ENCODE data around the gene ADAM19. TPM values are rescaled to one million over a fixed set of nuclear protein-coding genes. Genes with fewer than 3 reads are reported as not detected.

ADAM19 gene
- total and polyA plus RNA-seq, 2 experiments from 2014 or later, result 6.5 to 11.5 TPM

DNA sequence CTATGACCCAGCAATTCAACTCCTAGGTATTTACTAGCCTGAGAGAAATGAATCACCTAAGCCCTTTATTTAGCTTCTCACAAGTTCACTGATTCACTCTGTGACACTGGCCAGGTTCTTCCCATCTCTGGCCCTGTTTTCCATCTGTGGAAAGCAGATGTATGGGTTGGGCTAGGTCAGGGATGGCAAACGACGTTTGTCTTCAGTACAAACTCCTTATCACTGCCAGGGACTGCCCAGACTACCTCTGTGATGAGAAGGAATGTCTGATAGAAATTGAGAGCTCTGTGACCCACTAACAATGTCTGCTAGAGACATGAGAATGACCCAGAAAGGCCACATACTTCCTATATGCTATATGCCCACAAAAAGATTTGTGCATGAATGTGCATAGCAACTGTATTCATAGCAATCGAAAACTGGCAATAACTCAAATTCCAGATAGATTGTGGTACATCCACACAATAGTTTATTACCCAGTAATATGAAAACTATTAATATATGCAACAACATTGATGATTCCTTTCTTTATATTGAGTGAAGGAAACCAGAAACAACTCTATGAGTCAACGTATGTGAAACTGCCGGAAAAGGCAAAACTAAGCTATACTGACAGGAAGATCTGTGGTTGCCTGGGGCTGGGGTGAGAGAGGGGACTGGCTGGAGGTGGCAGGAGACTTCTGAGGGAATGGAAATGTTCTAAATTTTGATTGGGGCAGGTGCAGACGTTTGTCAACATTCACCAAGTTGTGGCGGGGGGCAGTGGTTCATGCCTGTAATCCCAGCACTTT is 32.0 kb upstream of the ADAM19 start:
- DNase-seq (ENCODE audit: low read depth in 1 of 2, low spot score in 1 of 2), result peak in 1 of 2 donors; percentile 34
- Histone ChIP-seq H3K36me3 (no peaks in the 10 kb centered on the region), H3K4me1 (ENCODE audit: low read depth) (peaks cover 14% of the 10 kb centered on the region), H3K27ac (no peak overlapping the region), H3K4me3 (no peak overlapping the region), H3K27me3 (no peaks in the 10 kb centered on the region), H3K9me3 (ENCODE audit: low read depth) (no peaks in the 10 kb centered on the region)
- TF ChIP-seq, protein P1, sequence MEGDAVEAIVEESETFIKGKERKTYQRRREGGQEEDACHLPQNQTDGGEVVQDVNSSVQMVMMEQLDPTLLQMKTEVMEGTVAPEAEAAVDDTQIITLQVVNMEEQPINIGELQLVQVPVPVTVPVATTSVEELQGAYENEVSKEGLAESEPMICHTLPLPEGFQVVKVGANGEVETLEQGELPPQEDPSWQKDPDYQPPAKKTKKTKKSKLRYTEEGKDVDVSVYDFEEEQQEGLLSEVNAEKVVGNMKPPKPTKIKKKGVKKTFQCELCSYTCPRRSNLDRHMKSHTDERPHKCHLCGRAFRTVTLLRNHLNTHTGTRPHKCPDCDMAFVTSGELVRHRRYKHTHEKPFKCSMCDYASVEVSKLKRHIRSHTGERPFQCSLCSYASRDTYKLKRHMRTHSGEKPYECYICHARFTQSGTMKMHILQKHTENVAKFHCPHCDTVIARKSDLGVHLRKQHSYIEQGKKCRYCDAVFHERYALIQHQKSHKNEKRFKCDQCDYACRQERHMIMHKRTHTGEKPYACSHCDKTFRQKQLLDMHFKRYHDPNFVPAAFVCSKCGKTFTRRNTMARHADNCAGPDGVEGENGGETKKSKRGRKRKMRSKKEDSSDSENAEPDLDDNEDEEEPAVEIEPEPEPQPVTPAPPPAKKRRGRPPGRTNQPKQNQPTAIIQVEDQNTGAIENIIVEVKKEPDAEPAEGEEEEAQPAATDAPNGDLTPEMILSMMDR (IDR thresholded peaks at IDR 0.05; ENCODE audit: low read depth, low read length), result no peak

DNA sequence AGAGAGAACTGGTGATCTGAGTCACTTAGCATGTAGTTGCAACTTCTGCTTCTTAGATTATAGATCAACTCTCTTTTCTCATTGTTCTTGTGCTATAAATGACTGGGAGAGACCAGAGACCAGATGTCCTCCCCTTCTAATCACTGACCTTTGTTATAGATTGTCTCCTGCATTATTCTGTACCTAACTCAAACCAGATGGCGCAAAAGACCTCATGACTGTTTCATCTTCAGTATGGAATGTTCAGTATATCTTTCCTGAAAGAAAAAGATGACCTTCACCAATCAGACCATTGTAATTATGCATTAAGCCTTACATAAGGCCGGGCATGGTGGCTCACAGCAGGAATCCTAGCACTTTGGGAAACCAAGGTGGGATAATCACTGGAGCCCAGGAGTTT is 30.5 kb upstream of the ADAM19 start:
- Histone ChIP-seq H3K27ac (no peak overlapping the region), H3K36me3 (no peaks in the 10 kb centered on the region)
- TF ChIP-seq, protein P1 (IDR thresholded peaks at IDR 0.05; ENCODE audit: low read depth, low read length), result no peak

DNA sequence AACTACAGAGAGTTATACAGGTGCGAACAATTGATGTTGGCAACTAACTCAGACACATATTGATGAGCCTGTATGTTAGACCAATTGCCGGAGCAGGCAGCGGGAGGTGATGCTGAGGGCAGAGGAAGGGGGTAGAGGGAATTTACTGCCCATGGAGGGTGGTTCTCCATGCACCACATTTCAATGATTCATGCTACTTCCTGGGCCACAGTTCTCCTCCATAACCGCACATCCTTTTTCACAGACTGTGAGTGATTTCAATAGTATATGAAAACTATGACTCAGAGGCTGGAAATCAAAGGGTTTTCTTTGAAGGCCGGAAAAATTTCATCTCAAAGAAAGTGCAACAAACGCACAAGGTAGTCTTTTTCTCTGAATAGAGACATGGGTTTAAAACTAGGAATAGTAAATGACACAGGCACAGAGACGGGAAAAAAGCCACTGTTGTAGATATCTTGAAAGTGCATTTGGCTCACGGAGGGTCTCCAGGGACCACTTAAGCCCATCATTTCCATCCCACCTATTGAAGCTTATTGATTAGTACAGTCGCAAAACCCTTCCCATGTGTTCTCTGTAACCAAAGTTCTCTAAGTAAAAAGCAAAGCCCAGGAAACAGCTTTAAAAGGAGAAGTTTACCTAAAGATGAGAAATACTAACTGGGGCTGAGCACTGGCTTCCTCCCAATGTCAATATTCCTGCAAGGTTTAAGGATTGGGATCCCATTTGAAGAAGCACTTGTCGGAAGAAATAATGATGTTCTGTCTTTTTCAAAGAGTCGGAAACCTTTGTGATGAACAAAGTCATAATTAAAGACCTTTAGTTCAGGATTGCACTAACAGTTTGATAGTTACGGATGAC is 28.0 kb upstream of the ADAM19 start:
- no peaks in the 10 kb centered on the region for H3K27me3 ChIP-seq
- no peak overlapping the region for H3K4me3 ChIP-seq
- TF ChIP-seq, protein P1 (IDR thresholded peaks at IDR 0.05; ENCODE audit: low read depth, low read length), result no peak
- DNase-seq (ENCODE audit: low read depth in 1 of 2, low spot score in 1 of 2), result peak in 1 of 2 donors; percentile 78
- H3K4me1 ChIP-seq (ENCODE audit: low read depth), result no peaks in the 10 kb centered on the region
- no peak overlapping the region for H3K27ac ChIP-seq
- no peaks in the 10 kb centered on the region for H3K9me3 ChIP-seq (ENCODE audit: low read depth)
- no peaks in the 10 kb centered on the region for H3K36me3 ChIP-seq

More for the DNA sequence above, 30.5 kb upstream of the ADAM19 start:
- no peaks in the 10 kb centered on the region for H3K27me3 ChIP-seq
- no peaks in the 10 kb centered on the region for H3K9me3 ChIP-seq (ENCODE audit: low read depth)
- H3K4me3 ChIP-seq, result no peak overlapping the region
- peaks cover 5% of the 10 kb centered on the region for H3K4me1 ChIP-seq (ENCODE audit: low read depth)
- DNase-seq (ENCODE audit: low read depth in 1 of 2, low spot score in 1 of 2), result no peak

DNA sequence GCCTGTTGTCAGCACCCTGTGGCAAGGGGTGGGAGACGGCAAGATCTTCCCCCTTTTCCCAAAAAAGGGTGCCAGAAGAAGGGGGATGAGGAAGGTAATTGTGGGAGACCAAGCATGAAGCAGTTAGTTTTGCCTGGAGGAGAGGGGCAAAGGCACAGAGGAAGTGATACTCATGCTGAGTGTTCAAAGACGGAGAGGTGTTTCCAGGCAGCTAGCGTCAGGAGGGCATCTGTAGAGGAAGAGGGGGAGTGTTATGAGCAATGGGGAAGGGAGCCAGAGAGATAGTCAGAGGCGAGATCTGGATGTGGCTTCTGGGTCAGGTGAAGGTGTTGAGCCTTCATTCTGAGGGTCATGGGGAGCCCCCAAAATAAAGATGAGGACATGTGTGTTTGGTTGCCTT is 26.9 kb upstream of the ADAM19 start:
- H3K27ac ChIP-seq, result no peak overlapping the region
- H3K27me3 ChIP-seq, result no peaks in the 10 kb centered on the region
- no peaks in the 10 kb centered on the region for H3K4me1 ChIP-seq (ENCODE audit: low read depth)
- no peak for DNase-seq (ENCODE audit: low read depth in 1 of 2, low spot score in 1 of 2)
- H3K9me3 ChIP-seq (ENCODE audit: low read depth), result no peaks in the 10 kb centered on the region
- H3K4me3 ChIP-seq, result no peak overlapping the region
- no peaks in the 10 kb centered on the region for H3K36me3 ChIP-seq
- TF ChIP-seq, protein P1 (IDR thresholded peaks at IDR 0.05; ENCODE audit: low read depth, low read length), result no peak

DNA sequence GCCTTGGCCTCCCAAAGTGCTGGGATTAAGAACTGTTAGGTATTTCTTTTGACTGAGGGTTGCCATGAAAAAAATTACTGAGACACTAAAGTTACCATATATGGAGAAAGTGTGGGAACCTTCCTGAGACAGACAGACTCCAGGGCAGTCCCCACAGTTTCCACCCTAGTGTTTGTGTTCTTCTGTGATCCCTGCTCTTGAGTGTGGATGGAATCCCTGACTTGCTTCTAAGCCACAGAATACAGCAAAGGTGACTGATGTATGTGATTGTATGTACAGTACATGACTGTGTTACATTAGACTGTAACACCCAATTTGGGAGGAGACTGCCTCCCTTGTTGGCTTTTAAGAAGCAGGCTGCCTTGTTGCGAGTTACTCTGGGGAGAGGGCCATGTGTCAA is 24.7 kb upstream of the ADAM19 start:
- Histone ChIP-seq H3K36me3 (no peaks in the 10 kb centered on the region), H3K27ac (no peak overlapping the region), H3K4me3 (no peak overlapping the region), H3K27me3 (no peaks in the 10 kb centered on the region), H3K4me1 (ENCODE audit: low read depth) (no peaks in the 10 kb centered on the region), H3K9me3 (ENCODE audit: low read depth) (no peaks in the 10 kb centered on the region)
- TF ChIP-seq, protein P1 (IDR thresholded peaks at IDR 0.05; ENCODE audit: low read depth, low read length), result no peak
- DNase-seq (ENCODE audit: low read depth in 1 of 2, low spot score in 1 of 2), result no peak
